DMS153 (cell line): Measurements from ENCODE around the gene FGF14.
A peak's percentile ranks its signal among the peaks of the same experiment; 100 is the strongest.

Experiments used
- DNase-seq: peaks from one replicate; lab custom pipeline; 2025; lab: John Stamatoyannopoulos, UW

FGF14 gene

GRCh38 chr13:101785858-101786257 lies 616.0 kb downstream of the FGF14 start:
- DNase-seq = peak; percentile 79

GRCh38 chr13:101784313-101784712 lies 617.5 kb downstream of the FGF14 start:
- DNase-seq = no peak

DNA sequence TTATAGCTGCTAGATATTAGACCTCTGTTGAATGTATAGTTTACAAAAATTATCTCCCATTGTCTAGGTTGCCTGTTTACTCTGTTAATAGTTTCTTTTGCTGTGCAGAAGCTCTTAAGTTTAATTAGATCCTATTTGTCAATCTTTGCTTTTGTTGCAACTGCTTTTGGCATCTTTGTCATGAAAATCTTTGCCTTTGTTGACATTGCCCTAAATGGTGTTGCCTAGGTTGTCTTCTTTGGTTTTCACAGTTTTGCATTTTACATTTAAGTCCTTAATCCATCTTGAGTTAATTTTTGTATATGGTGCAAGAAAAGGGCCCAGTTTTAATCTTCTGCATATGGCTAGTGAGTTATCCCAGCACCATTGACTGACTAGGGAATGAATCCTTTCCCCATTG lies 618.3 kb downstream of the FGF14 start:
- DNase-seq = no peak

DNA sequence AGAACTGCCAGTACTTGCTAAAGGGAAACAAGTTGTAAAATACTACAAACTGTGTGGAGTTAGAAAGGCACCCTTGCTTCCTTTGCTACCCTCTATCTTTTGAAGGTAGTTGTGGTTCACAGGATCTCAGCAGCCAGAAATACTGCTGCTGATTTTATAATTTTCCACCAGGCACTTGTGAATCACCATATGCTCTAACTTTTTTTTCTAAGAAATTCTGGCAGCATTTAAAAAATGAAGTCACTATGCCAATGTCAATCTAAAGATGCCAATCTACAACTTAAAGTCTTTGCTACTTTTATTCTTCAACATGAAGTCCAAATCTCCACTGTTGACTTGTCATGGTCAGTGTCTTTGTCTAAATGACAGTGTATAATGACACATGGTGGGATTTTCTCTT lies 621.6 kb downstream of the FGF14 start:
- DNase-seq = no peak

GRCh38 chr13:101779147-101779546 lies 622.7 kb downstream of the FGF14 start:
- DNase-seq = no peak

DNA sequence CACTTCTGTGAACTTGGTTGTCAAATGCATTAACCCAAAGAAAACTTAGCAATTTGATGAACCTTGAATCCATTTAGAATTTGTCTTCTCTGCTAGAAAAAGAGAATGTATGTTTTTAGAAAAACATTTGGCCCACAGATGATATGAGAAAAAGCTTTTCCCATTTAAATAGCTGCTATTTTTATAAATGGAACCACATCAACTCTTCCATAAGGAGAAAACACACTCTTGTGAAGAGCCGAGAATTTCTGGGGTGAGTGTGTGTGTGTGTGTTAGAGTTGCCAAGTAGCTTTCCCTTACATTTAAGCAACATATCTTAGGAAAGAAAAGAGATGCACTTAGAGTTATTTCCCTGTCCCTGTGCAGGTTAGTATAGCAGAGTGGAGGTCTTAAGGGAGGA lies 626.6 kb downstream of the FGF14 start:
- no peak for DNase-seq

- DNase-seq = no peak
Measured at GRCh38 chr13:101774393-101774792, 627.5 kb downstream of the FGF14 start.

DNA sequence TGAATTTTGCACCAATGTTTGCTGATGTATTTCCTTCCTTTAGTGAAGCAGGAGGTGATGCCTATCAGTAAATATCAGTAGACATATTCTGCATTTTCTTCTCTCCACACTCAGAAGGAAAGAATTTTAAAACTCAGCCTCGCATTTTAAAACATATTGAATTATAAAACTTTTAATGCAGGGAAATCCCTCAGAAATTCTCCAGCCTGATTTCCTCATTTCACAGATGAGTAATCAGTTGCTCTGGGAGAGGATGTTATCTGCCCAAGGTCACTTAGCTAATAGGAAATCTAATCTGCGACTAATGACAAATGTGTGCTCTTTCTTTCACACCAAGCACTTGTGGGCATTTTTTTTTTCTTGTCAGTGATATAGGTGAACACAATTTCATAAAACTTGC lies 628.8 kb downstream of the FGF14 start:
- no peak for DNase-seq

DNA sequence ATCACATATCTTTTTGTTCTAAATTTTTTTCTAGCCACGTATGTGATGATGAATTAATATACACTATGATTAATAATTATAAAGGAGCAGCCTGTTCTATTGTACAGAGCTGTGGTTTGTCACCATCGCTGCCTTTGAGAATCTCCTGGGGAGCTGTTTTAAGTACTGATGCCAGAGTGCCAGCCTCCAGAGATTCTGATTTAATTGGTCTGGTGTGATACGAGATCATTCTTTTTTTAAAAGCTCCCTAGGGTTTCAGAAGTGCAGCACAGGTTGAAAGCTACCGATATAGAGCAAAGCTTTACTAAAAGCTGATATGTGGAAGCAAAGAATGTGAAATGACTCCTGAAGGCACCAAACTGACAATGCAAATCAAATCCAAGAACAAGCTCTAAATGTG lies 634.7 kb downstream of the FGF14 start:
- DNase-seq = no peak

GRCh38 chr13:101763191-101763590 lies 638.7 kb downstream of the FGF14 start:
- no peak for DNase-seq

DNA sequence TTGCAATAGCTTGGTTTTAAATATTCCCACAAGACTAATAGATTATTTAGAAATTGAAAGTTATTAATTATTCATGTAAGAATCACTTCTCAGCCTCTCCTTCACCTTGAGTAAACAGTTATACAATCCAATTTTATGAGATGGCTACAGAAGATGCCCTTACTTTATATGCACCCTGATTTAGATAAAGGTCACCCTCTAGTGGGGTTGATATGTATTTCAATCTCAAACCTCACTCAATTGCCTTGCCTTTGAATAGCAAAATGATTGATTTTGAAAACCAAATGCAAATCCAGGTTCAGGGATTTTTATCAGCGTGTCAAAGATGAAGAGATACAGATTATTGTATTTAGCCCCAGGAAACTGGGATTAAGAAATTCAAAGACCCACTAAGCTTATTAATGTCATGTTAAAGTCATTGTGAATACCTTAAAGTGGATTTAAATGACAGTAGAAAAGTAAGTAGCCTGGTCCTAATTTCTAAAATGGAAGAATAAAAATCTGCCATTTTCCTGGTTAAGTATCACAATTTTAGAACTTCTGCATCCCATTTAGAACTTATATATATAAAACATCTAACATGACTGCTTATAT lies 644.3 kb downstream of the FGF14 start:
- DNase-seq = peak; percentile 65

DNA sequence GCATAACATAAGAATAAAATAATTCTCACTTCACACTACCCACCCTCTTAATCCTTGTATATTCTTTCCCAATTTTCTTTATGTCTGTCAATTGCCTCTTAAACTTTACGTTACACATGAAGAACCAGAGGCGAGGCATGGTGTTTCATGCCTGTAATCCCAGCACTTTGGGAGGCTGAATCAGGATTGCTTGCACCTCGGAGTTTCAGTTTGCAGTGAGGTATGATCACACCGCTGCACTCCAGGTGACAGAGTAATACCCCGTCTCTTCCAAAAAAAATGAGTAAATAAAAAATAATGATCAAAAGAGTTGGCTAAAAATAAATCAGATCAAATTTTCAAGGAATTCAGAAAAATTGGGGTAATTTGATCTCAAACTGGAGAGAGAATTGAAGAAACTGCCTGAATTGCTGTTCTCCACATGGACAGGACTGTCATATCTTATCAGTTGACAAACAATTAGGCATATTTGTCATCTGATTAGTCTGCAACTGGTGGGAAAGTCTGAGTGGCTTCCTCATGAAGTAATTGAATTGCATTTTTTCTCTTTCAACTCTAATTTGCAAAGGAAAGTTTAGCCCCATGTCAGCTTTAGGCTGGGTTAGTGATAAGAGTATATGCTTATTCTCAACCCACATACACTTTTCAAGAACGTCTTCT lies 646.5 kb downstream of the FGF14 start:
- no peak for DNase-seq

- no peak for DNase-seq
Measured at GRCh38 chr13:101752432-101752831, 649.4 kb downstream of the FGF14 start.

DNA sequence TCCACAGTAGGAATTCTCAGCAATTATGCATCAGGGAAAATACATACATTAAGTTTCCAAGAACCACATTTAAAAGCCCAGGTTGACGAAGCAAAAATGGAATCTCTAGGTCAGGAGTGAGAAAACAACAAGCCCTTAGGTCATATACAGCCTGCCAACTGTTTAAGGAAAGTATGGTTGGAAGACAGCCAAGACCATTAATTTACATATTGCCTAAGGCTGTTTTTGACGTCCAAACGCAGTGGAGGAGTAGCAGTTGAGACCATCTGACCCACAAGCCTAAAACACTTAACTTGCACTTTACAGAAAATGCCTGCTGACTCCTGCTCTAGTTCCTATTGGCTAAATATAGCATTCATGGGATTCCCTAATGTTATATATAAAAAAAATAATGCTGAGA lies 650.4 kb downstream of the FGF14 start:
- DNase-seq = peak; percentile 74

DNA sequence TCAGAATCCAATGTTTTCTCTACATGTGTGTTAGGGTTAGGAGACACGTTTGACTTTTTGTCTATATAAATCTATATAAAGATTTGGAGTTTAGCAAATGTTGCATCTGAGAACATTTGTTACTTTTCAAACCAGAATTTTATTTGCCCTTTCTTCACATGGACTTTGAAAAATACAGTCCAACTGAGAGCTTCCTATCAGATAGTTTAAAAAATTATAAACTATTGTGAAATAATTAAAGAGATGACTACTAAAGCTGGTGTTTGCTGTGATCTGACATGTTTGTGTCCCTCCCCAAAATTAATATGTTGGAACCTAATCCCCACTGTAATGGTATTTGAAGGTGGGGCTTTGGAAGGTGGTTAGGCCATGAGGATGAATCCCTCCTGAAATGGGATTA lies 652.3 kb downstream of the FGF14 start:
- no peak for DNase-seq

DNA sequence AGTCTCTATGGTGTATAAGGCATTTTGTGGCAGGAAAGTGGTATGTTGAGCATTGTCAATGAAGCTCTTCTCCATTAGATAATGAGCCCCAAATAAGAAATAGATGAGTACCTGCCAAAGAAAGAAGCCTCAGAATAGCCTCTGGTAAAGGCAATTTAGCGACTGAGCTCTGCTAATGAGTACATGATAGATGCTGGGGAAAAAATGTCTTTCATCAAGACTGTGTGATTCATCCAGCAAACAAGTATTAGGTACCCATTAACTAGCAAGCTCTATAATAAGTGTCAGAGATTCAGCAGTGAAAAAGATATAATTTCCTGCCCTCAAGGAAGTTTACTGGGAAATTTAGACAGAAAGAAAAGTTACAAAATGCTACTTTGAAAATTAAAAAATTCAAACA lies 654.8 kb downstream of the FGF14 start:
- DNase-seq = no peak

GRCh38 chr13:101746513-101746912 lies 655.3 kb downstream of the FGF14 start:
- no peak for DNase-seq

DNA sequence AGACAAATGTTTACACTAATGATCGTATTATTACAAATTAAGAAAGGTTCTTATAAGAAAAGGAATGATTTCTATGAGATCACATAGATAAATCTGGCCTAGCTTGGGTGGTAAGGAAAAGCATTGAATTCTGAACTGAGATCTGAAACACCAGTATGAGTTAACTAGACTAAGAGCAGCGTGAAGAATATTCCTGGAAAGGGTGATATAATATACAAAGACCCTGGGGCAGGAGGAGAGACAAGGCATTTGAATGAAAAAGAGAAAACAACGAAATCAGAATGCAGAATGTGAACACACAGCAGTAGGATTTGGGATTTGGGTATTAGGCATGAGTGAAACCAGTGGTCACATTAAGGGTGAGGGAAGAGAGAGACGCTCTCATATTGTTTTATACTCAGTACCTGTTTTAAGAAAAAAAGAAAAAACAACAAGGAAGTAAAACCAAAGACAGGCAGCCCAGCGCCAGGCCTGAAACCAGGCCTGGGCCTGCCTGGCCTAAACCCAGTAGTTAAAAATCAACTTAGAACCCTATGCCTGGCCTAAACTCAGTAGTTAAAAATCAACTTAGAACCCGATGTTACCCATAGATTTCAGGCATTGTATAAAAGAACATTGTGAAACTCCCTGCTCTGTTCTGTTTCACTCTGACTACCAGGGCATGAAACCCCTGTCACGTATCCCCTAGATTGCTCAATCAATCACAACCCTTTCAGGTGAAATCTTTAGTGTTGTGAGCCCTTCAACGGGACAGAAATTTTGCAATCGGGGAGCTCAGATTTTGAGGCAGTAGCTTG lies 662.3 kb downstream of the FGF14 start:
- DNase-seq = no peak

DNA sequence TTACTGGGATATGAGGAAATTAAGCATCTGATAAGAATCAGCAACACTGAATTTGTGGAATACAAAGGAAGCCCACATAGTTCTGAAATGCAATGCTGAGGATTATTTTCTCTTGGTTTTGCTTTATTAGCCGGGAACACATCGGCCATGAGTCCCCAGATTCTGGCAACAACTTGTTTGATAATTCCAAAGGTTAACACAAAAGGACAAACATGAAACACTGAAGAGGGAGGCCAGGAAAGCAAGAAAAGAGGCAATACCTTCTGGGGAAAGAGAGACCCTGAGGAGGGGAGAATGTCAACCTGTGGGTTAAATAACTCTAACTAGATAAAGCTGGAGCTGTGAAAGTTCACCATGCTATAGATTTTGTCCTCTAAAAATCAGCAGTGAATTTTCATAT lies 663.5 kb downstream of the FGF14 start:
- no peak for DNase-seq

- DNase-seq = no peak
Measured at GRCh38 chr13:101736566-101736965, 665.3 kb downstream of the FGF14 start.

DNA sequence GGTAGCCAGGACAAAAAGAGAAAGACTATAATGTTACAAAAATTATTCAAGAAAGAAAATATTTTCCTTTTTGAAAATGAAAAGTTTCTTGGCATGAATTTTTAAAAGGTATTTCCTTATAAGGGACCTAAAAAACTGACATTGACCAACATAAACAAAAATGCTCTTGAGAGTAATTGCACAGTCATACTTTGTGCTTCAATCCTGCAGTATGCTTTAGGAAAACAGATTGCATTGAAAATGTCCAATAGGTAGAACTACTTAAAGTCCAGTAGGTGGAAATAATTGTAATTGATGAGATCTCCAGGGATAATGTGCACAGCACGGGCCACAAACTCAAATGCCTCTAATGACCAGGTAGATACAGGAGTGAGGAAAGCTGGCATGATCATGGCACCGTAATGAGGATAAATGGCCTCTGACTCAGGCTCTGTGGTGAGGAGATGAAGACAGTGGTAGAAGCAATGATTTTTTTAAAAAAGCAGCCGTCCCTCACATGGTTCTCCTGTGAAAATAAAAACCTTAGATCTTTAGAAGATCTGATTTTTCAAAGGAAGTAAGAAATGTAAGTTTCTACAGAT lies 671.3 kb downstream of the FGF14 start:
- no peak for DNase-seq

- DNase-seq = no peak
Measured at GRCh38 chr13:101728615-101729014, 673.2 kb downstream of the FGF14 start.

DNA sequence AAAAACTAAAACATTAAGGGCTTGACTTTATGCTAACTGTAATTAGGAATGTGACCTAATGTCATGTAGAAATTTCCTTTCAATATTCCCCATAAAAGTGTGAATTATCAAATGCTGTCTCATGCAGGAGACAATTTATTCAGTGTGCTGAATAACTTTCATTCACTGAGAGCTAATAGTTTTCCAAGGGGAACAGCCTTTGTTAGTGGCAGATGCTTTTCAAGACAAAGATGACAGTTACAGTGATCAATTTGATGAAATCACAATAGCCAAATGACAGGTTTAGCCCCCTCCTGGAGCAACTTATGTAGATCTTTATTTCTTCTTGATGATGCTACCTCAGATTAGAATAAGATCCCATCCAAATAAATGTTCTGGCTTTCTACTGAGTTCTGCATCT lies 673.8 kb downstream of the FGF14 start:
- DNase-seq = no peak
